Activated B cell treated with CpG ODN at 0.5 μM for 24 hours (primary cell): ENCODE results near the gene KRTAP5-6. TPM values are rescaled to one million over a fixed set of nuclear protein-coding genes. Genes with fewer than 3 reads are reported as not detected.
"Not testable (repeated sequence)": the region's sequence is repeated elsewhere in the genome, so short reads cannot be mapped to it uniquely, and the experiment has no call there.

Experiments
- ATAC-seq: fragments of 200-7000 bp; cut with Tn5 transposase; one replicate; pipeline ENCODE4 v1.10.0; 2021; ENCODE audit warnings: low read depth, mild to moderate bottlenecking, moderate library complexity
- CTCF ChIA-PET: fragments of 350-600 bp; sonication (Branson Sonifier 250); formaldehyde crosslinking; loops from one replicate; lab custom pipeline; 2021; ENCODE audit warnings: antibody characterized with exemption; lab: Charles Lee
- POLR2A ChIA-PET: fragments of 350-600 bp; sonication (Branson Sonifier 250); formaldehyde crosslinking; loops from one replicate; lab custom pipeline; 2021; ENCODE audit warnings: antibody characterized with exemption; lab: Charles Lee
- DNase-seq: peaks from one replicate; pipeline ENCODE4 v3.0.0; 2022
- H3K27ac Mint-ChIP-seq: one replicate; pipeline ENCODE4 v1.8.0; 2020; ENCODE audit warnings: mixed read lengths
- H3K27me3 Mint-ChIP-seq: one replicate; pipeline ENCODE4 v1.8.0; 2021; ENCODE audit warnings: mixed read lengths
- H3K36me3 Mint-ChIP-seq: one replicate; pipeline ENCODE4 v1.8.0; 2021; ENCODE audit warnings: low read depth, mixed read lengths
- H3K4me1 Mint-ChIP-seq: one replicate; pipeline ENCODE4 v1.8.0; 2021; ENCODE audit warnings: mixed read lengths
- H3K4me3 Mint-ChIP-seq: one replicate; pipeline ENCODE4 v1.8.0; 2020; ENCODE audit warnings: mild to moderate bottlenecking, mixed read lengths
- H3K9me3 Mint-ChIP-seq: one replicate; pipeline ENCODE4 v1.8.0; 2020; ENCODE audit warnings: mixed read lengths
- intact Hi-C: fragments of 100-400 bp; cut with micrococcal nuclease; formaldehyde crosslinking; loops from one replicate; pipeline ENCODE4 v1.15.1; 2024
- total RNA-seq: library from RNA; stranded (reverse); gene quantifications from 2 replicates; pipeline ENCODE4 v1.2.3, GENCODE V29; 2022
- TF ChIP-seq, protein P1 (sequence below): fragments of 200-600 bp; IDR thresholded peaks from one replicate; pipeline ENCODE4 v1.8.0; 2022; ENCODE audit warnings: antibody characterized with exemption, mild to moderate bottlenecking

KRTAP5-6 gene
- total RNA-seq, 1 donor from 2014 or later, result not detected

DNA sequence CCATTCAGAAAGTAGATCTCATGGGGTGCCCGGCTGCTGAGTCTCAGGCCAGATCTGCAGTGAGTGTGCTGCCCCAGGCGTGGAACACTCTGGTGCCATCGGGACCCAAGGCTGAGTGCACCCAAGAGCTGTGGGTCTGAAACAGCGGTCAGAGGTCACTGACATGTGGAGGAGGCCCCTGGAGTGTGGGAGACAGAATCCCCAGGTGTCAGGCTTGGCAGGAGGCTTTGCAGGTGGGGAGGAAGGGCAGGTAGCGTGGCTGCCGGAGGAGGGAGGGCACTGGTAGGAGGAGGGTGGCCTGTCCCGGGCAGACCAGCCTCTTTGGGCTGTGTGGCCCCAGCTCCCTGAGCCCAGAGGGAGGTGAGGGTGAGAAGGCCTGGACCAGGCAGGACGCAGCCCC is 31.7 kb upstream of the KRTAP5-6 start:
- intact Hi-C loops, result no loop called here
- ATAC-seq, result no peak

DNA sequence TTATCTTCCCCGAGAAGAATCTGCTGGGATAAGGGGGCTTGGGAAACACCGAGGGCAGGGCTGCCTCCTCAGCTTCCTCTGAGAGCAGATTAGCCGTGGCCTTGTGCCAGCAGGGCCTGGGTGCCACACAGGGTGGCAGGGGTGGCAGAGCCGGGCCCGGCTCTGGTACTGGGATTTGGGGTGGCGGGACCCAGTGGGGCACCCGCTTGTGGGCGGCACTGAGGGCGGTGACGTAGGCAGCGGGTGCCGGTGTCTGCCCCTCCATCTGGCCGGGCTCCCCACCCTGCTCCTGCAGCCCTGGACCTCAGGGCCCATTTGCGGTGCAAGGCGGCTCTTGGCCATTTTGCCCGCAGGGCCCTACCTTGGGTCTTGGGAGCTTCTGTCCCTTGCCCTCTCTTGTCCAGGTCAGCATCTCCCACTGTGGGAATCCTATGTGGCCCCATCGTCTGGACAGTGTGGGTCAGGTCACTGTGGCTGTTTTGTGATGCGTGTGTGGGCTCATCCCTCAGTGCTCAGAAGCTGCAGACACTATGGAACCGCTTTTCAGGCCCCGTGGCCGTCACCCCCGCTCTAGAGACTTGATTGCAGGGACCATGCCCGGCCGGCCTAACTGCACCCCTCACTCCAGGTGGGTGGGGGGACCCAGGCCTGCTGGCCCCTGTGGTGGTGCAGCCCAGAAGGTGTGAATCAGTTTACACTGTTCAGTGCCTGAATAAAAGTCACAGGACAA is 29.7 kb upstream of the KRTAP5-6 start:
- DNase-seq (no peak), ATAC-seq (no peak)
- ChIA-PET CTCF (interaction anchor here (0.6 kb wide), 1 partner anchor 23 kb away, joined by 3 read pairs; no protein-coding TSS in a partner anchor), POLR2A (no interaction called here)
- Mint-ChIP-seq H3K4me1 (no peaks in the 10 kb centered on the region), H3K27me3 (peaks cover 16% of the 10 kb centered on the region), H3K9me3 (no peaks in the 10 kb centered on the region), H3K4me3 (no peak overlapping the region), H3K36me3 (no peaks in the 10 kb centered on the region), H3K27ac (no peak overlapping the region)
- TF ChIP-seq, protein P1, sequence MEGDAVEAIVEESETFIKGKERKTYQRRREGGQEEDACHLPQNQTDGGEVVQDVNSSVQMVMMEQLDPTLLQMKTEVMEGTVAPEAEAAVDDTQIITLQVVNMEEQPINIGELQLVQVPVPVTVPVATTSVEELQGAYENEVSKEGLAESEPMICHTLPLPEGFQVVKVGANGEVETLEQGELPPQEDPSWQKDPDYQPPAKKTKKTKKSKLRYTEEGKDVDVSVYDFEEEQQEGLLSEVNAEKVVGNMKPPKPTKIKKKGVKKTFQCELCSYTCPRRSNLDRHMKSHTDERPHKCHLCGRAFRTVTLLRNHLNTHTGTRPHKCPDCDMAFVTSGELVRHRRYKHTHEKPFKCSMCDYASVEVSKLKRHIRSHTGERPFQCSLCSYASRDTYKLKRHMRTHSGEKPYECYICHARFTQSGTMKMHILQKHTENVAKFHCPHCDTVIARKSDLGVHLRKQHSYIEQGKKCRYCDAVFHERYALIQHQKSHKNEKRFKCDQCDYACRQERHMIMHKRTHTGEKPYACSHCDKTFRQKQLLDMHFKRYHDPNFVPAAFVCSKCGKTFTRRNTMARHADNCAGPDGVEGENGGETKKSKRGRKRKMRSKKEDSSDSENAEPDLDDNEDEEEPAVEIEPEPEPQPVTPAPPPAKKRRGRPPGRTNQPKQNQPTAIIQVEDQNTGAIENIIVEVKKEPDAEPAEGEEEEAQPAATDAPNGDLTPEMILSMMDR, result no peak
- intact Hi-C loops, result no loop called here

More for the DNA sequence above, 31.7 kb upstream of the KRTAP5-6 start:
- no peak for DNase-seq
- H3K27ac Mint-ChIP-seq, result no peak overlapping the region
- no peak overlapping the region for H3K4me3 Mint-ChIP-seq
- no peaks in the 10 kb centered on the region for H3K36me3 Mint-ChIP-seq
- H3K9me3 Mint-ChIP-seq, result no peaks in the 10 kb centered on the region
- H3K27me3 Mint-ChIP-seq, result peaks cover 23% of the 10 kb centered on the region
- ChIA-PET CTCF (no interaction called here), POLR2A (no interaction called here)
- H3K4me1 Mint-ChIP-seq, result no peaks in the 10 kb centered on the region
- TF ChIP-seq, protein P1, result no peak

DNA sequence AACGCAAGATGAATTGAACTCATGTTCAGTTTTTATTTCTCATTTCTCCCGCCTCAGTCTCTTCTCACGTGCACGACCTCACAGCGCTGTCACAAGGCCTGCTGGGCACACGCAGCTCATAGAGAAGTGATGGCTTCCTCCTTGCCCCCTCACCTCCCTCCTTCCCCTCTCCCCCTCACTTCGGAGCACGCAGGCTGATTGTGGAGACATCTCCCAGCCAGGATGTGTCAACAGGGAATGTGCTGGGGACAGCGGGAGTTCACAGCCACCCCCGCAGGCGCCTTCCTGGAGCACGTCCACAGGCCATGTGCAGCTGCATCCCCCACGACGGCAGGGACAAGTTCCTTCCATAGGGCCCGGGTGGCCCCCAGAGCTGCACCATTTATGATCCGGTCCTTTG is 29.1 kb upstream of the KRTAP5-6 start:
- no peak overlapping the region for H3K4me3 Mint-ChIP-seq
- intact Hi-C loops, result no loop called here
- DNase-seq, result no peak
- H3K27me3 Mint-ChIP-seq, result peaks cover 16% of the 10 kb centered on the region
- ATAC-seq, result no peak
- H3K4me1 Mint-ChIP-seq, result no peaks in the 10 kb centered on the region
- ChIA-PET CTCF (interaction anchor here (0.6 kb wide), 1 partner anchor 23 kb away, joined by 3 read pairs; no protein-coding TSS in a partner anchor), POLR2A (no interaction called here)
- no peaks in the 10 kb centered on the region for H3K9me3 Mint-ChIP-seq
- H3K27ac Mint-ChIP-seq, result no peak overlapping the region
- H3K36me3 Mint-ChIP-seq, result no peaks in the 10 kb centered on the region
- TF ChIP-seq, protein P1, result no peak

DNA sequence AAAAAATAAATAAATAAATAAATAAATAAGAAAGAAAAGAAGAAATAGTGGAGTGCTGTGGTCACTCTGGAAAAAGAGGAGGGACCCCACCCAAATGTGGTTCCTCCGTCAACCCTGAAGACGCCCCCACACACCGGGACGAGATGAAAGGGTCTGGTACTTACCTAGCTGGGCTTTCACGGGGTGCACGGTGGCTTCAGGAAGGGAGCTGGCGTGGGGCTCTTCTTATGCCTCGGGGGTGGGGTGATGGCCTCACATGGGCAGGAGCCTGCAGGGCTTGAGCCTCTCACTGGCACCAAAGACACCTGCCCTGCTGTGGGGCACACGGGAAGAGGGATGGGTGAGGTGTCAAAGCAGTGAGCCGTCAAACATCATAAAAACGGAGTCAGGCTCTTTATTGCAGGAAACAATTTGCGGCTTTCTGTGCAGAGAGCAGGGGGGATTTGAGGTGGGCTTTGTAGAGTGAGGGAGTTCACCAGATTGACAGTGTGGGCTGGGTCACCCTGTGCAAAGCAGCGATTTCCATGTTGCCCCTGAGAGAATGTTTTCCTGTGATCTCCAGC is 28.0 kb upstream of the KRTAP5-6 start:
- ChIA-PET CTCF (no interaction called here), POLR2A (no interaction called here)
- no peaks in the 10 kb centered on the region for H3K36me3 Mint-ChIP-seq
- no peaks in the 10 kb centered on the region for H3K4me1 Mint-ChIP-seq
- no peaks in the 10 kb centered on the region for H3K9me3 Mint-ChIP-seq
- DNase-seq (no peak), ATAC-seq (no peak)
- no peak overlapping the region for H3K4me3 Mint-ChIP-seq
- intact Hi-C loops, result no loop called here
- no peak overlapping the region for H3K27ac Mint-ChIP-seq
- peaks cover 16% of the 10 kb centered on the region for H3K27me3 Mint-ChIP-seq
- TF ChIP-seq, protein P1, result no peak

DNA sequence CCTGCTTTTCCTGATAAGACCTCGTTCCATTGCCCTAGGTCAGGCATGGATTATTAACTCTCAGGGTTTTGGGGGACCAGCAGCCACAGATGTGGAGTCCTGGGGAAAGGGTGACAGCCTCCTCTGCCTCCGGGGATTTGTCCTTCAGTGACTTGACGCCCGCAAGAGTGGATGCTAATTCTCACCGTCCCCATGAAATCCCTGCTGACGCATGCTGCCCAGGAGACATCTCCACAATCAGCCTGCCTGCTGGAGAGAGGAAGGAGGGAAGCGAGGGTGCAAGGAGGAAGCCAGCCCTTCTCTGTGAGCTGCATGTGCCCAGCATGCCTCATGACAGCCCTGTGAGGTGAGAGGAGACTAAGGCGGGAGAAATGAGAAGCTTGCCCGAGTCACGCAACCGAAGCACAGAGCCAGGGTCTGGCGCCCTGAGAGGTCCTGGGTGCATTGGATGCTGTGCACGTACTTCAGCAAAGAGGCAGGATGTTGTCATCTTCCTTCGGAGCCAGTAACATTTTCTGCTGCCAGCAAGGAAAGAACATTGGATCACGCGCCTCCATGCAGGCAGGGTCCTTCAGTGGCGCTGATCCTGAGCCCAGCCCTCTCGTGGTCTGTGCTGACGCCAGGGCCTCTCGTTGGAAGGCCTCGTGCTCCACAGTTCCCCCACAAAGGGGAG is 27.3 kb upstream of the KRTAP5-6 start:
- H3K36me3 Mint-ChIP-seq, result no peaks in the 10 kb centered on the region
- no peaks in the 10 kb centered on the region for H3K9me3 Mint-ChIP-seq
- DNase-seq (no peak), ATAC-seq (no peak)
- no peak overlapping the region for H3K4me3 Mint-ChIP-seq
- ChIA-PET POLR2A (no interaction called here), CTCF (no interaction called here)
- peaks cover 18% of the 10 kb centered on the region for H3K27me3 Mint-ChIP-seq
- TF ChIP-seq, protein P1, result no peak
- H3K27ac Mint-ChIP-seq, result no peak overlapping the region
- intact Hi-C loops, result no loop called here
- H3K4me1 Mint-ChIP-seq, result no peaks in the 10 kb centered on the region

DNA sequence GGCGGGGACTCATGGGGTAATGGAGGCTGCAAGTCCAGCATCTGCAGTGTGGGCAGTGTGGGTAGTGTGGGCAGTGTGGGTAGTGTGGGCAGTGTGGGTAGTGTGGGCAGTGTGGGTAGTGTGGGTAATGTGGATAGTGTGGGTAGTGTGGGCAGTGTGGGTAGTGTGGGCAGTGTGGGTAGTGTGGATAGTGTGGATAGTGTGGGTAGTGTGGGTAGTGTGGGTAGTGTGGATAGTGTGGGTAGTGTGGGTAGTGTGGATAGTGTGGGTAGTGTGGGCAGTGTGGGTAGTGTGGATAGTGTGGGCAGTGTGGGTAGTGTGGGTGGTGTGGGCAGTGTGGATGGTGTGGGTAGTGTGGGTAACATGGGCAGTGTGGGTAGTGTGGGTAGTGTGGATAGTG is 26.5 kb upstream of the KRTAP5-6 start:
- H3K4me3 Mint-ChIP-seq, intact Hi-C loops, H3K4me1 Mint-ChIP-seq, POLR2A ChIA-PET, H3K9me3 Mint-ChIP-seq, H3K36me3 Mint-ChIP-seq, ATAC-seq, H3K27ac Mint-ChIP-seq, DNase-seq, CTCF ChIA-PET: not testable (repeated sequence)
- peaks cover 18% of the 10 kb centered on the region for H3K27me3 Mint-ChIP-seq
